Bone marrow (tissue), 2 donors: ENCODE measurements around the gene SP3.

ENCODE experiments used
- DNase-seq, 2 donors: peaks; one replicate each; lab custom pipeline; 2025; lab: John Stamatoyannopoulos, UW

SP3 gene

GRCh38 chr2:173996766-173997165 lies 31.6 kb upstream of the SP3 start:
- DNase-seq = no peak

DNA sequence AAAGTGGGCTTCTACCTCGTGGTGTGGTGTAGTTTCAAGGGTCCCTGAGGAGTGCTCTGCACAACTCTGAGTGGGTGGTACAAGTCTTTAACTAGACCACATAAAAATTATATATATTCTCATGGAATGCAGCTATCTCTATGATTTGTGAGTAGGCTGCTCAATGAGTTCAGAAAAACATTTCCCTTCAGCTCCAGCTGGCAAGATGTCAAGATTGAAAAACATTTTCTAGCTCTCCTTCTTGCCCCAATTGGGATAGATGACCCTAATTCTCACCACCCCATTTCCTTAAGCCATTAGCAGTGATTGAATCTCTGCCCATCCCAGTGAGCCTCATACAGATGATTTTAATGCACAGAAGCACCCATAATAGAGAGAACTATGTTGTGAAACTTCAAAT lies 28.3 kb upstream of the SP3 start:
- no peak for DNase-seq

DNA sequence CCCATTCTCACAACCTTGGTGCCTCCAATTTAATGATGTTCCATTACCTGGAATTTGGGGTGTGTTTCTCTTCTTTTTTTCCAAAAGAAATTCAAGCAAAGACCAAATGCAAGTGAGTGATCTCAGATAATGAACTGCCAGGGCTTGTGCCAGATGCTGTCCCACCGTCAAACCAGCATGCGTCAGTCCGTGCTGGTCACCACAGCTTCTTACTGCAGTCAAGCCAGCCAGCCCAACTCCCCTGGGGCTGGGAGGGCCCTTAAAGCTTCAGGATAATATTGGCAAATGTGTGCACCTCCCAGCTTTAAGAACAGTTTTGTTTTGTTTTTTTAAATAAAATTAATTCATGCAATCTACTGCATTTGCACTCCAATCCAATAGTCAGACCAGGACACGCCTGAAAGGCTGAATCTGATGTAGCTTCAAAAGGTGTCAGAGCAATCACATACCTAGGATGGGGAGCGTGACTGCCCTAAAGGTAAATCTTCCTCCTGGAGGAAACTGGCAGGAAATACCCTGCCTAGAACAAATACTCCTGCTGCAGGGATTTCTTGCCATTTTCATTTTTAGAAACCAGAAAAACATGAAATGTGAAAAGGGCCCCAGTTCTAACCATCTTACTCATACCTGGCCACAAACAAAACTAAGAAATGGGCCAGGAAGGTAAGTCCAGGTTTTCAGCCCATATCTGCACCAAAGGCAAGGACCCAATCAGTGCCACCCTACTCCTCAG lies 26.8 kb upstream of the SP3 start:
- DNase-seq = no peak

GRCh38 chr2:173990970-173991819 lies 26.0 kb upstream of the SP3 start:
- no peak for DNase-seq

- DNase-seq = no peak
Observed at GRCh38 chr2:173990245-173990644, 25.1 kb upstream of the SP3 start.

GRCh38 chr2:173989884-173990215 lies 24.7 kb upstream of the SP3 start:
- DNase-seq = no peak

DNA sequence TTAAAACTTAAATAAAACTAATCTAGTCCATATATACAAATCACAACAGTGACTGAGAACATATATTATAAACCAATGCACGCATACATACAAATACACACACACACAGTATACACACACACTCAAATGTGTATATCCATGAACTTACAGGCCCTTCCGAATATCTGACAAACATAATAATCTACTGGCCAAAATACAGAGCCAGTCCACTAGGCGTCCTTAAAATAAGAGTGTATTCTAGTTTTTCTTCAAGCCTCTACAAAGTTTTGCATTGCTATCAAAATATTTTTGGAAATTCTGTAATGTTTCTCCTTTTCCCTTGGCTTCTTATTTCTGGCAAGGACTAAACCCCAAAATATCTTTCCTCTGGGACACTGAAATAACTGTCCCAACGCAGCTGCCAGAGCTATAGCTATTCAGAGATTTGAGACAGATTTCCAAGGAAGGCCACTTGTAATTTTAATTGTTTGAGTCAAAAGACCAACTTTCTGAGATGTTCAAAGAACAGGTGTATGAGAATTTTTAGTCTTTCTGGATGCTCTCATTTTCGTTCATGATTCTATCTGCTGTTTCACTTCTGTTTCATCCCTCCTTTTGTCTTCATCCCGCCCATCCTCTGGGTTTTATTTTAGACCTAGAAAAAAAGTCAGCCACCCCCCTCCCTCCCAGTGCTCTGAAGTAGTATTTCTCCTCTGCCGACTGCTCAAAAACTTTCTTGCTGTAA lies 24.1 kb upstream of the SP3 start:
- no peak for DNase-seq

DNA sequence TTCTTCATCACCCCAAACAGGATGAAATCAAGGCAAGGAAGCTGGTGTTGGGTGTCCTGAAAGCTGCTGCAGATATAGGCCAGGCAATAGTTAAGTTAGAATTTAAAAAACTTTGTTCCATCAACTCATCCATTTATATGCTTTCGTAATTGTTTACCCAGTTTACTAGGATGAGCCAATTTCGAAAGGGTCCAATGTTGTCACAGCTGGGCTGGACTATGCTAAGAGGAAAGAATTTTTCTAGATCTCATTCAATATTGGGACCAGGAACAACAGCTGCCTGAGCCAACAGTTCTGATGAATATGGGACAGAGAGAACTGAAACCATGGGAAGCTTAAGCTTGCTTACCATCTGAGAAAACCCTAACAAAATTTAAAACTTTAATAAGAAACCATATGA lies 21.6 kb upstream of the SP3 start:
- DNase-seq = no peak

- DNase-seq = no peak
Observed at GRCh38 chr2:173985605-173985992, 20.4 kb upstream of the SP3 start.

DNA sequence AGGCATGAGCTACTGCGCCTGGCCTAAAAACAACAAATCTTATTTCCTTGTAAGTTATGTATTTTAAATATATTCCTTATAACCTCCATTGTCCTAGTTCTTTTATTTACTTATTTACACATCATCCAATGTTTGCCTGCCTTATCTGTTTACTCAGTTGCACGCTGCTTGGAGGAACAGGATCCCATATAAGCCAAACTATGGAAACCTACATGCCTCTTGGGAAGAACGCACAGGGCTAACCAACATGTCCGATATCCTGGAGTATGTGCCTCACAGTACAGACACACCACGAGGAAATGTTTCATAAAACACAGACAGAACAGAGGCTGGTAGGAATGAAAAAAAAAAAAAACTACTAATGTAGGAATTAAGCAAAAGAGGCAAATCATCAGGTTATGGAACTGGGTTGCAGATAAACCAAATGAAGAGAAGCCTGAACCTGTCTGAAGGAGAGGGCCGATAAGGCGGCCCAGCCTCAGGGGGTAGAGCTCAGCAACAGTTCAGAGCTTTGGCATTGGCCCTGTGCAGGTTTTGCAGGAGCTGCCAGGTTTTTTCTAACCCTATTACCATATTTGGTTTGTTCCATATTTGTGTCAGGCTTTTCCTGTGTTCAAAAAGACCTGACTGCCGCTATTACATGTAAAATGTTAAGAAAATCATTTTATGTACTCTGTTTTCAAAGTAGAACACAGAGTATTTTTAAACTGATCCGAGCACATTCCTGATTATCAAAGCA lies 19.9 kb upstream of the SP3 start:
- DNase-seq = no peak

DNA sequence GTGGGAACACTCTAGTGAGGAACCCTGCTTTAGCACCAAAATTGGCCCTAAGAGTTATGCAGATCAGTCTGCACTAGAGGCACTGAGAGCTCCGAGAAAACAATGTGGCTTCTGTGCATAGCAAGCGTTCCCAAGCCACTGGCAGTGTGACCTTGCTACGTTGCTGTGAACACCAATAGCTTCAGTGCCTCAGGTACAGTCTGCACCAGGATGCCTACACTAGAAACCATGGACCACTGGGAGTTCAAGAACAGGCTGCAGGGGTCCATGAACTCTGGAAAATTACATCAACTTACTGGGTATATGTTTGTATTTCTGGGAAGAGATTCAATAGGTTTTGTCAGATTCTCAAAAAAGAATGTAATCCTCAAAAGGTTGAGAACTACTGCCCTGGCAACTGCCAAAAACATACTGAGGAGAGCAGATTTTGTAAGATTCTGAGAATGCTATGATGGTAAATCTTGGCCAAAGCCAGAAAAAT lies 18.3 kb upstream of the SP3 start:
- no peak for DNase-seq

DNA sequence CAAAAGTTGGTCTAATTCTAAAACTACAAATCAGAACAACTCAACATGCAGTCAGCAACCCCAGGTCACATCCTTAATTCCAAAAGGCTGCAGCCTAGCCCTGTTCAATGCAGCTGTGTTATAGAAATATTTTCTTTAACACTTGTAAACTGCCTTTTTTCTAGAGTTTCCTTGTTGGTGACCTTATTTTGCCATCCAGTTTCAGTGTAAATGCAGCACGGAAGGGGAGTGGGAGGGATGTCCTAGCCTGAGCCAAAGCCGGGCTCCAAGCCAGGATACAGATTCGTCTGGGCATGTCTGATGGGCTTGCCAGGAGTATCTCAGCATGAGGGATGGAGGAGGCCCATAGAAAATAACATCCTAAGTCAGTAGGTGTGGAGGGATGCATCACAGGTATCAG lies 17.7 kb upstream of the SP3 start:
- no peak for DNase-seq

DNA sequence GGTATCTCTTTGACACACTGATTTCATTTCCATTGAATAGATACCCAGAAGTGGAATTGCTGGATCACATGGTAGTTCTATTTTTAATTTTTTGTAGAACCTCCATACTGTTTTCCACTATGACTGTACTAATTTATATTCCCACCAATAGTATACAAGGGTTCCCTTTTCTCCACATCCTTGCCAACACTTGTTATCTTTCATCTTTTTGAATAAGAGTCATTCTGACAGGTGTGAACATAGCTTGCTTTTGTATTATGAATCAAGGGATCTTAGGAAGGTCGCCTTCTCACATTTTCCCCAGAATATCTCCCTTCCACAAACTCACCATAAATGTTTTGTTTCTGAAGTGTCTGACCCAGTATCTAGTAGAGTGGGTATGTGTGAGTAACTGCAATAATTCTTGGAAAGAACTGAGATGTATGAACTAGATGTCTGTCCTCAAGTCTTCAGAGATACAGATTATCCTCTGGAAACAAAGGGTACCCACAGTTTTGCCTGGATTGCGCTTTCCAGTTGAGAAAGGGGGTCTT lies 17.1 kb upstream of the SP3 start:
- no peak for DNase-seq

DNA sequence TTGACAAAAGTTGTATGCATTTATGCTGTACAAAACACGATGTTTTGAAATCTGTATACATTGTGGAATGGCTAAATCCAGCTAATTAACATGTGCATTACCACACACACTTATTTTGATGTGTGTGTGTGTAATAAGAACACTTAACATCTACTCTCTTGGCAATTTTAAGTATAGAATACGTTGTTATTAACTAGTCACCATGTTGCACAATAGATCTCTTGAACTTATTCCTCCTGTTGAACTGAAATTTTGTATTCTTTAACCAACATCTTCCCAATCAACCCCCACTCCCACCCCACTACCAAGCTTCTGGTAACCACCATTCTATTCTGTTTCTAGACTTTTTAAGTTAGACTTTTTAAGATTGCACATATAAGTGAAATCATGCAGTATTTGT lies 16.3 kb upstream of the SP3 start:
- DNase-seq = no peak

GRCh38 chr2:173979751-173980351 lies 14.7 kb upstream of the SP3 start:
- DNase-seq = no peak

DNA sequence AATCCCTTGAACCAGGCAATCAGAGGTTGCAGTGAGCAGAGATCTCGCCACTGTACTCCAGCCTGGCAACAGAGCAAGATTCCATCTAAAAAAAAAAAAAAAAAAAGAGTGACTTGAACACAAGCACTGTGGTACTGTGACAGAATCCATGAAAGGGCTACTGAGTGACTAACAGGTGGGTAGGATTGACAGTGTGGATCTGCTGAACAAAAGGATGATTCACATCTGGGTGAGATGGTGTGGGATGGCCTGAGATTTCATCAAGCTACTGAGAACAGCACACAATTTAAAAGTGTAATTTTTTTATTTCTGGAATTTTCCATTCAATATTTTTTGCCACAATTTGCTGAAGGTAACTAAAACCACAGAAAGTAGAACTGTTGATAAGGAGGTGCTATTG lies 13.3 kb upstream of the SP3 start:
- DNase-seq = no peak

DNA sequence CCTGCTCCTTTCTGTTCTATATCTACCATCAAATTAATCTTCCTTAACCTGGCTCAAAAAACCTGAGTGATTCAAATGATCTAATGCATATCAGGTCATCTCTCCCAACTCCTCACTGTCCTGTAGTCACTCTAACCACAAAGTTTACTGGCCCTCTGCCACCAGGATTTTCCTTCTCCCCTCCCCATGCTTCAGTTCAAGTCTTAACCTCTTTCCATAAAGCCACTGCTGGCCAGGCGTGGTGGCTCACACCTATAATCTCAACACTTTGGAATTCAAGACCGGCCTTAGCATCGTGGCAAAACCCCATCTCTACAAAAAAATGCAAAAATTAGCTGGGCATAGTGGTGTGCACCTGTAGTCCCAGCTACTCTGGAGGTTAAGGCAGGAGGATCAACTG lies 7.5 kb upstream of the SP3 start:
- DNase-seq = no peak

GRCh38 chr2:173972165-173972564 lies 7.0 kb upstream of the SP3 start:
- no peak for DNase-seq

- DNase-seq = no peak
Observed at GRCh38 chr2:173970516-173970924, 5.3 kb upstream of the SP3 start.

GRCh38 chr2:173969886-173970285 lies 4.7 kb upstream of the SP3 start:
- no peak for DNase-seq

- DNase-seq = no peak
Observed at GRCh38 chr2:173968551-173968950, 3.4 kb upstream of the SP3 start.
